ENCODE results near the gene HGF.
"Not testable (repeated sequence)": the region's sequence is repeated elsewhere in the genome, so short reads cannot be mapped to it uniquely, and the experiment has no call there.

HGF gene

DNA sequence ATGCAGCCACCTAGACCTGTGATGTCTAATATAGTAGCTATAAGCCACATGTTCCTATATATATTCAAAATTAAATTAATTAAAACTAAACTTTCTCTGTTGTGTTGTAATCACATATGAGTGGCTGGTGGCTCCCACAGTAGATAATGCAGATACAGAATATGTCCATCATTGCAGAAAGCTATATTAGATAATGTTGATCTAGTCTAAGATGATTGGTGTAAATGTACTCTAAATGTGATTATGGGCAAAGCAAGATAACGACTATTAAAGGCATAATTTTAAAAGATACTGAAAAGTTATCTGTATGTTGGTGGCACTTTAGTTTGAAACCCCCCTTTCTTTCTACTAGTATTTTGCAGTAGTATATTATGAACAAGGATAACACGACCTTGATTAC lies 5.7 kb upstream of the HGF start:
- DNase-seq: no peak

DNA sequence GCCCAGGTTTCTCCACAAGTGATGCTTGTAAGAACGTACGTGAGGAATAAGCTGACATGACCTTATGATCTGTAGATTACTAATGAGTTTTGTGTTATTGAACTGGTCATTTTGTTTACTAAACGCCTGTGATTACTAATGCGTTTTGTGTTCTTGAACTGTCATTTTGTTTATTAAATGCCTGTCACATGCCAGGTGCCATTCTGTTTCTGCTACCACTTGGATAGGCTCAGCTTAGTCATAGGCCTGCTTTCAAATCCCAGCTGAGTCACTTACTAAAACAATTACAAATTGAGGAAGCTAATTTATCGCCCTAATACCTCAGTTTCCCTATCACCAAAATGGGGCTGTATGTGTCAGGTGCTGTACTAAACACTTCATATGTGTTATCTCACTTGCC lies 4.7 kb upstream of the HGF start:
- no peak for DNase-seq

DNA sequence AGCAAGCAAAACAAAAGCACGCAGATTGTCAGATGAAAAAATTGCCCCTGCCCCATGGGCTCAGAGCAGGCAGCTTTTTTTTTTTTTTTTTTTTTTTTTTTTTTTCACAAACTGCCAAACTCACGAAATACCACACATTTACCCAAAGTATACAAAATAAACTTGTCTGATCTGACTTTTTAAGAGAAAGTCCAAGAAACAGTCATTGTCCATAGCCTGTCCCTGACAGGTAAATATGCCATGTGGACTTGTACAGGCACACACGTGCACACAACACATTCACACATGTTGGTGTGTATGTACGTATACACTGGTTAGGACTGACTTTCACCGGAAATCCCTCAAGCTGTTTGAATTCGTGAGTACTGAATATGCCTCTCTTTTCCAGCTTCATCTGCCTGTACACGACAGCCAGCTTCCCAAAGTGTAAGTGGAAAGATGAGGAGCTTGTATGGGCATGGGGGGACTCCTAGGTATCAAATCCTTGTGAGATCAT lies 929 bp upstream of the HGF start:
- DNase-seq: no peak

GRCh38 chr7:81768951-81769778 lies 682 bp downstream of the HGF start:
- DNase-seq: no peak

DNA sequence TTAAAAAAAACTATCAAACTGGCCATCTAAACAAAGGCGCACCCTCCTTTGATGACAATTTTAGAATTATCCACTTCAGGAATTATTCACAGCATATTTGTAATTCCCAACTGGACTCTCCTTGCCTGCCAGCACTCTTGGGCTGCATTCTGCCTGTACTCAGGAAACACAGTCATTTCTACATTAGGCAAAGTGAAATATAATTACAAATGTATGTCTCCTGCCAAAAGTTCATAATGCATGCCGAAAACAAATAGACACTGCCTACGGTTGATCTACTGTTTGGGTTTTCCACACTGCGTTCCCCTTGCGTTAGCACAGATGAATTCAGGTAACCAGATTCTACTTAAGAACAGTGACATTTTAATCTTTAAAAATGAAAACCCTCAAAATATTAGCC lies 1.9 kb downstream of the HGF start:
- no peak for DNase-seq

GRCh38 chr7:81761821-81762220 lies 8.0 kb downstream of the HGF start:
- DNase-seq: no peak

DNA sequence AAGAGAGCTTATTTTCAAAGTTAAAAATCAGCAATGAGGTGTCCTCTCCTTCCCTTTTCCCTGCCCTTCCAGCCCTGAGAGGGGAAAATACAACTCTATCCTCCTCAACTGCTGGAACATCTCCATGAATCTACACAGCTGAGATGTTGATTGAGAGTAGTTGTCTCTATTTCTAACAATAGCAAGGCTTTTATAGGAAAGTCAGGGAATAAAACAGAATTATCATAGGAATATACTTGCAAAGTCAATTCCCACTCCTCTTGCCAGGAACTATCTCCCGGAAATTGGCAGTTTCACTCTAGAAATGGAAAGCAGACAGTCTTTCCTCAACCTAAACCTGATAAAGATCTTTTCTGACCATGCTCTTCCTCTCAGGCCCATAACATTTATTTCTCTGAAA lies 8.8 kb downstream of the HGF start:
- DNase-seq: no peak

DNA sequence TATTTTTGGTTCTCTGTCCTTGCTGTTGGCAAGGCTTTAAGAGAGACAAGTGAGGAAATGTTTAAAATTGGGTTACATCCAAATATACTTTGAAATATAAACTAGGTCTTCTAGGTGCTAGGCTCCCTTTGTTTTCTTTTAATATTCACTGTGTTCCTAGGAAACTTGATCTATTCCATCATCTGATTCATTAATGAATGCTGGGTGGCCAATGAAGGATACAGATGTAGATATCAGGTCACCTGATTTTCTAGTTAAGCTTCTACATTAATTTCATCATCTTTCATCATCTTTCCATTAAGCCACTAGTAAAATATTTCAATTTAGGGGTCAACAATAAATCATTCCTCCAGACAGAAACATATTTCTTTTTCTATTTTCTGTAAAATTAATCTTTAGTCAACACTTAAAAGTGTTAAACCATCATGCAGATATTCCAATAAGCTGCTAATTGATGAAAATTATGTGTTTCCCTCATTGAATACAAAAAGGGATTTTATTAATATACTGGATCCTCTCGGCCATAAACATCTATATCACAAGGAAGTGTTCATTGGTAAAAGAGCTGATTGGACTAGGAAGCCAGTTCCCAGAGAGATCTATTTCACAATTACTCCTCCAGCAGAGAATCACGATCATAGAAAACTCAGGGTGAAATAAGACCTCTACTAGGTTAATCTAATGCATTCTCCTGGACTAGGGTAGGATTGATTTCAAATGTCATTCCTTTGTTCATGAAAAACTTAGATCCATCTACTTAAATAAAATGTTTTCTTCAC lies 14.7 kb downstream of the HGF start:
- DNase-seq: no peak

DNA sequence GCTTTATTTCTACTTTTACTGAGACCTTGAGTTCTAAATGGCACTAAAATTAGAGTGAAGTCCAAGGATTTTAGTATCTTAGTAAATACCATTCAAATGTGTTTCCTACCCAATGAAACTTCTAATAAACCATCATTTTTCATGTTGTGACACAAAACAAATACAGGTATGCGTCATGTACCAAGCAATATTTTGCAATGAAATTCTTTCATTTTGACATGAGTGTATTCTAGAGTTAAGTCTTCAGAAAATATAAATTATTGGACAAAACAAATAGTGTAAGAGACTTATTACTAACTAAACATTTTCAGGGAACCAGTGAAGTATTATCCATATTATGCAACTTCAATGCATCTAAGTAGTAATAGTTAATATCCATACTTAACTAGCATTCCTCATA lies 16.5 kb downstream of the HGF start:
- DNase-seq: no peak

GRCh38 chr7:81752318-81752714 lies 17.5 kb downstream of the HGF start:
- no peak for DNase-seq

- DNase-seq: no peak
Measured at GRCh38 chr7:81751619-81752317, 18.1 kb downstream of the HGF start.

GRCh38 chr7:81745637-81746036 lies 24.2 kb downstream of the HGF start:
- DNase-seq: no peak

DNA sequence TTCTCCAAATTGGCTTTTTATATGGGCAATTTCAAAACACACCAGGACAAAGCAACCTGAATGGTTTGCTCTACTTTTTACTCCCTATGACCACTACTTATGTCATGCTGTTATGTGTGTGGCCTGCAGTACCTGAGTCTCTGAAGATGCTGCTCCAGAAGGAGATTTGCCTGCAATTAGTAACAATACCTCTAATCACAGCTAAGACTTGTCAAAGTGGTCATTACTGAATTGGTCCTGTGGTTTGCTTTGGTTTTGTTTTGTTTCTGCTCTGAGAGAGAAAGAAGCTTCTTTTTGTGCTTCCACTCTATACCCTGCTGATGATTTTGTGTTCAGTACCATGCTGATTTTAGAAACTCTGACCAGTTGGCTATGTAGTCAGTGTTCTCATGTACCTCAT lies 25.5 kb downstream of the HGF start:
- DNase-seq: no peak

GRCh38 chr7:81743665-81744064 lies 26.2 kb downstream of the HGF start:
- no peak for DNase-seq

DNA sequence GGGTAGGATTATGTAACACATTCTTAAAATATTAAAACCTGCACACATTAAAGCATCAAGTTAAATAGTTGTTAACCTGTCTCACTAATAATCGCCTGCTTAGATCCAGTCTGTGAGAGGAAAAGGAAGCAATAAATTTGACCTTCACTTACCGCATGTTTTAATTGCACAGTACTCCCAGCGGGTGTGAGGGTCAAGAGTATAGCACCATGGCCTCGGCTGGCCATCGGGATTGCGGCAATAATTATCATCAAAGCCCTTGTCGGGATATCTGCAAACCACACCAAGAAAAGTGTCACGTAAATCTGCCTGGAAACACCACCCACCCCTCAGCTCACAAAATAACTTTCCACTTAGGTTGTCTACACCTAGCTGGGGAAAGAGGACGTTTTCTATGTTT lies 26.6 kb downstream of the HGF start:
- no peak for DNase-seq

DNA sequence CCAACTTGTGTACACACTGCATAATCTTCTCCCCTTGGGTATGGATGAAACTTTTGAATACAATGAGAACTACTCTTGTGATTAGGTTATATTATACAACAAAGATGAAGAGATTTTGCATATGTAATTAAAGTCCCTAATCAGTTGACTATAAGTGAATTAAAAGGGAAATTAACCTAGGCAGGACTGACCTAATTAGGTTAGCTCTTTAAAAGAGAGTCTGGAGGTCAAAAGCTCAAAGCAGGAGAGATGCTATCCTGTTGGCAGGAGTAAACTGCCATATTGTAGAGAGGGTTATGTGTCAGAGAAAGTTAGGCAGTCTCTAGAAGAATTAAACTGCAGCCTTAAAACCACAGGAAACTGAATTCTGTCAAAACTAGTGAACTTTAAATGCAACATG lies 29.4 kb downstream of the HGF start:
- DNase-seq: no peak

- DNase-seq: no peak
Measured at GRCh38 chr7:81736091-81736490, 33.8 kb downstream of the HGF start.

DNA sequence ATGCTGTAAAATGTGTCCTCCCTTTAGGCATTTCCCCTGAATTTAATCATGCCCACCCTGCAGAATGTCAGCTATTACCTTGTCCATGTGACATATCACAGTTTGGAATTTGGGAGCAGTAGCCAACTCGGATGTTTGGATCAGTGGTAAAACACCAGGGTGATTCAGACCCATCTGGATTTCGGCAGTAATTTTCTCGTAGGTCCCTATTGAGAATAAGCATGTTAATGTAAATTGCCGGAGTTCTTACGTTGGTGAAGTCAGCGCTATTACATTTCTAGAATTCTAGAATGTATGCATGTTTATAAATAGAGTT lies 44.1 kb downstream of the HGF start:
- DNase-seq: no peak

- no peak for DNase-seq
Measured at GRCh38 chr7:81725003-81725811, 44.6 kb downstream of the HGF start.

DNA sequence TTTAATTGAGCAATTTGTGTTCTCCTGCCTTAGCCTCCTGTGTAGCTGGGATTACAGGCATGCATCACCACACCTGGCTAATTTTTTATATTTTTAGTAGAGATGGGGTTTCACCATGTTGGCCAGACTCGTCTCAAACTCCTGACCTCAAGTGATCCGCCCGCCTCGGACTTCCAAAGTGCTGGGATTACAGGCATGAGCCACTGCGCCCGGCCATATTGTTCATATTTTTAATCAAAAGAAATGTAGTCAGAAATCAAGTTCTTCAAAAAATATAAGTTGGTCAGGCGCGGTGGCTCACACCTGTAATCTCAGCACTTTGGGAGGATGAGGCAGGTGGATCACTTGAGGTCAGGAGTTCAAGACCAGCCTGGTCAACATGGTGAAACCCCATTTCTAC lies 47.6 kb downstream of the HGF start:
- DNase-seq: not testable (repeated sequence)

GRCh38 chr7:81721437-81721836 lies 48.4 kb downstream of the HGF start:
- DNase-seq: no peak

DNA sequence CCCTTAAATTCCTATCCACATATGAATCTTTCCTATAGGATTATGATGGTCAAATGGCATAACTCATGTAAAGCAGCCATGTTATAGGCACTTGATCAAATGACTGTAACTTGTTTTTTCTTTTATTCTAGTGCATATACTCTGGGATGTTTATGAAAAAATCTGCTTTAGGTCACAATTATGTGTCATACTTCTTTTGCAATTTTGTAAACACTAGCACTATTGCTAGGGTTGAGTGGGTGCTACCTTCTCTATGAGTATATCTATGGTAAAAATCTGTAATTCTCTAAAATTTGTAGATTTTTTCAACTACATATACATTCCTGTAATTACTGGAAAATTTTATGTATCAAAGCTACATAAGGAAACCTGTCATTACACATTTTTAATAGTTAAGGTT lies 50.0 kb downstream of the HGF start:
- DNase-seq: no peak

DNA sequence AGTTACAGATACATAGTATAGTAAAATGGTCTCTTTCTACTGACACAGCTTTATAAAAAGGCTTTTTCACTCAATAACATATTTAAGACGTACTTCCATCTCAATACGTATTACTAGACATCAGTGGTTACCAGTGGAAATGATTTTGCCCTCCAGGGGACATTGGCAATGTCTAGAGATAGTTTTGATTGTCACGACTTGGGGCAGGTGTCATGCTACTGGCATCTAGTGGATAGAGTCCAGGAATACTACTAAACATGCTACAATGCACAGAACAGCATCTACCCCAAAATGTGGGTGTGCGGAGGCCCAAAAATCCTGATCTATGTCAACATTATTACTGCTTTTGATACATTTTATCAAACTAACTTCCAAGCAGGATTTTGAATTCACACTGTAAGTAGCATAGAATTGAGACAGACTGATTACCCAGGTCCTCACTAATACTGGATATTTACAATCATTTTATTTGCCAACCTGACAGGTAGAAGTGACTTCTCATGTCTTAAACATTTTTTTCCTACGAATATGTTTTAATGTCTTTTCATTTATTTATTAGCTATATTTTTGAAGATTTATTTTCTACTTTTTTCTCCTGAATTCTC lies 53.8 kb downstream of the HGF start:
- no peak for DNase-seq
